Bone marrow (tissue), 2 donors: ENCODE results near the gene EIF1AD.
"Not testable (repeated sequence)": the region's sequence is repeated elsewhere in the genome, so short reads cannot be mapped to it uniquely, and the experiment has no call there.

Experiments
- DNase-seq, 2 donors: peaks; one replicate each; lab custom pipeline; 2025; lab: John Stamatoyannopoulos, UW

EIF1AD gene

DNA sequence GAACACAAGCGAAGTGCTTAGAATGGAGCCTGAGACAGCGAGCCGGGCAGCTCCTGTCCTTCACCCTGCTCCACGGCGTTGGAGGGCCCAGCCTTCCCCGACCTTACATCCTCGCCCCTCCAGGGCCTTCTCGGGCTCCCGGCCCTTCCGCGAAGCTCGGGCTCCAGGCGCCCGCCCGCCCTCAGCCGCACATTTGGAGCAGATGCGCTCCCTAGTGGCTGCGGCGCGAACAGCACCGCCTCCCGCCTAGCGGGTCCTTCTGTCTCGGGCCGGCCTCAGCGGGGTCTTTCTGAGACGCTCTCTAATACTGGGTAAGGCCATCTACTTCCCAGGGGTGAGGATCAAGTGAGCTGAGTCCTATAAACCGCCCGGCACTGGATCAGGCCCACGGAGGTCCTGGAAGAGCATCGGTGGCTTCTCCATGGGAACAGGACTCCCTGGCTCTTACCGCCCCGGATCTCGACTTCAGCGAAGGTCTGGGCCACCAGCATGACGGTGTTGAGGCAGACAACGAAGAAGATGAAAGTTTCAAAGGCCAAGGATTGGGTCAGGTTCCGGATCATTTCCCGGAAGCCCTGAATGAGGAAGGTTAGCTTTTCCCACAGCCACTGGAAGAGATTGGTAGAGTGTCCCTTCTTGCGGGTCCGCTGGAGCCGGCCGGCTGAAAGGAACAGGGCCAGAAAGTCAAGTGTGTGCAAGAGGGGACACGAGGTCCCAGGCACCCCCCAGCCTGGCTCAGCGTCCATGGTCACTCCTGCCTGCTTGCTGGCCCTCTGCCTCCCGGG, 20.6 kb upstream of the EIF1AD start:
- peak; percentile 45 to 48 for DNase-seq

DNA sequence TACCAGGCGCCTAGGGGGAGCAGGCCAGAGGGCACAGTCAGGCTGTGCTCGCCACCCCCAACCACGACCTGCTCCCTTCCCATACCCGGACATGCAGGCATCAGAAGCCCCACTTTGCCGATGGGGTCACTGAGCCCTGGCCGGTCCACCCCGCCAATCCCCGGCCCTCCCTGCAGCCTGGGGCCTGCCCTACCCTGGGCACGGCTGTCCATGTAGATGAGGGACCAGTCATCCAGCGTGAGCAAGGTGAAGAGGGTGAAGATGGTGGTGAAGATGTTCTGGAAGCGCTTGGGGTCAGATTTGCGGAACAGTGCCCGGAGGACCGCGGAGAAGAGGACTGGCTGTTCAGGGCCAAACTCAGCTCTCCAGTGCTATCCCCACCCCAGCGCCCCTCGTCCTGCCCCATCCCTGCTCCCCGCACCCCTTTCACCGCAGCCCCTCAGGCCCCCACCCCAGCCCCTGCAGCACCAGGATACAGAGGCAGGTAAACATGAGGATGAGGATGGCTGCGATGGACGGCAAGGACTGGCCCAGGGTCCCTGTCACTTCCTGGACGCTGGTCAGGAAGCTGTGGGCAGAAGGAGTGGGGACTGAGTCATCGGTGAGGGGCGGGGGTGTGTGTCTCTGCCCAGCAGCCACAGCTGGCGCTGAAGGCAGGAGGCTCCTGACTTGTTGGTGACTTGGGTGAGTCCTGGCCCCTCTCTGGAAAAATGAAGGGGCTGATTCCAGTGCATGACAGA, 18.8 kb upstream of the EIF1AD start:
- DNase-seq, result peak; percentile 53 to 78

DNA sequence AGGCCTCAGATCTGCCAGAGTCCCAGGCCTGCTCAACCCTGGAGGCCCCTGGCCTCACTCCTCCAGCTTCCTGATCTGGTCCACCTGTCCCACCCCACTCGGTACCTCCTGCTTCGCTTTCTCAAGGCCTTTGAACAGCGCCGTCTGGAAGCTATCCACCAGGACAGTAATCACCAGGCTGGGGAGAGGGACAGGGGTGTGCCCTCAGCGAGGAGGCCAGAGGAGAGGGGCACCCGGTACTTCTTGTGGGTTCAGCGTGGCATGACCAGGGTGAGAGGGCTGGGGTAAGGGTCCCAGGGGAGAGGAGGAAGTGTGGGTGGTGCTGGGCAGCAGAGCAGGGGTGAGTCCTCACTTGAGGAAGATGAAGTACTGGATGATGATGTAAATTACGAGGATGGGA, 18.3 kb upstream of the EIF1AD start:
- DNase-seq, result no peak

DNA sequence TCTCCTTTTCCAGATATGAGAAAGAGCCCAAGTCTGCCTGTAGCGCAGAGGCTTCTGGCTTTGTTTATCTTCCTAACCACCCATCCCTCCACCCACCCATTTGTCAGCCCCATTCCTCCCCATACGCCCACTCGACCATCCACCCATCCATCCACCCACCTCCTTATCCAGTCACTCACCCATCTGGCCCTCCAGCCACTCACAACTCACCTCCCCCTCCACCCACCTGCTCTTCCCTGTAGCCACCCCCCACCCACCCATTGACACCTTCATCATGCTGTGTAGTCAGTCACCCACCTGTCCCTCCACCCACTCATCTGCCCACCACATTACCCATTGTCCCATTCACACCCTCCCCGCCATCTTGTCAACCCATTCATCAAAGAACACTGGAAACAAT, 15.4 kb upstream of the EIF1AD start:
- no peak for DNase-seq

DNA sequence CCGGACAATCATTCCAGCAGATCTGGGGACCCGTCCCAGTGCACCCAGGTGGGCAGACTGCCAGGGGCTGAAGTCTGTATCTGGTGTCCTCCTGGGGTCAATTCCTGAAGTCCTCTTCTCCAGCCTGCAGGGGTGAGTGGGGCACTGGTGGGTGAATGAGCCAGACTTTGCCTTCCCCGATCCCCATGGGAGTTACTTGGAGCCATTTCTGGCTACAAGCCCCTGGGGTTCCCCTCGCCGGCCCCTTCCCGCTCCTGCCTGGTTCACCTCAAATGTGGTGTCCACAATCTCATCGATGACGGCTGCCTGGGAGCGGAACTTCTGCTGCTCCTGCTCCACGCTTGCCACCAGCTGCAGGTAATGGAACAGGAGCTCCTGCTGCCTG, 14.8 kb upstream of the EIF1AD start:
- no peak for DNase-seq

DNA sequence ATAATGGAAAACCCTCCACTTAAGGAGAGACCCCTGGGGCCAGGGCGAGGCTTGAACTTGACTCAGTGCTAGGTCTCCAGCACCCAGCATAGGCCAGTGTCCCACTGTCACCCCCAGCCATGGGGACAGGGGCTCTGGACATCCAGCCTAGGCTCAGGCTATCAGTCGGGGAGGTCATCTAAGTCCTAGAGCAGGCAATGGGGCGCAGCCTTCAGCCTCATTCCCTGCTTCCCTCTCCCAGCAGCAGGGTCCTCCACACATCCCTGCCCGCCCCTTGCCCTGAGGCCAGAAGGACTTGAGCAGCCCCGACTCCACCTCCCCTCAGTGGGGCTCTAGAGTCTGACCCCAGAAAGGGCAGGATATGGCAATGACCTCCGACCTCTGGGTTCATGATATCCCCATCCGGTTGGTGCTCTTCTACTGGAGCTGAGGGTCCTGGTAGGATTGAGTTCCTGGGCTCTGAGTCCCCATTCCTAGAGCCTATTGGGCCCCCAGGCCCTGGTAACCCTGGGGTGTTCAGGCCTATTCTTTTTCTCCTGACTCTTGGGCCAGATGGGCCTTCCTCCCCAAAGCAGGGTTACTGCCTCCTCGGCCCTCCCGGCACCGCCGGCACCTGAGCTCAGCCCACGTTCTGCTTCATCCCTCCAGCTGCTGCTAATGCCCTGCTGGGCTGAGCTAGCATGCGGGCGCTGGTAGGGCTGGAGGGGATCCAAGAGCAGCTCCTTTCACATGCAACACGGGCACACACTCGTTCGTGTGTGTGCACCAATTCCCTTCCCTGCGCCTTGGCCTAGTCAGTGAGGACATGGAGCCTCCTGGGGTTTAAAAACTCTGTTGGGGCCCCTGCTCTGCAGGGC, 14.2 kb upstream of the EIF1AD start:
- no peak for DNase-seq

DNA sequence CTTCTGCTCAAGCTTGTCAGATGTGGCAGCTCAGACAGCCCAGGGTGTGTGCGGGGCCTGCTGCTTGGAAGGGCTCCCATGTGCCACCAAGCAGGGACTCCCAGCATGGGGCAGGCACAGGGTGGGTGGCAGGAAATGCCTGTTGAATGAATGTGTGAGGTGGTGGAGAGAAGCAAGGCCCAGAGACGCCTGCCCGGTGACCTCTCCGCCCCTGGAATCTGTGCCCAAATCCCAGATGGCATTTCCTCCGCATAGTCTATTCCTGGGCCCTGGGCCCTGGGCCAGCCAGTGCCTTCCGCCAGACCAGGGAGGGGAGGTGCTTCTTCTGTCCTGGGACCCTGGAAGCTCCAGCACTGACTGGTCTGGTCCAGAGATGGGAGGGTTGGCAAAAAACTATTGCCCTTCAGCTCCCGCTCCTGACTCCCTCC, 13.5 kb upstream of the EIF1AD start:
- DNase-seq, result no peak

DNA sequence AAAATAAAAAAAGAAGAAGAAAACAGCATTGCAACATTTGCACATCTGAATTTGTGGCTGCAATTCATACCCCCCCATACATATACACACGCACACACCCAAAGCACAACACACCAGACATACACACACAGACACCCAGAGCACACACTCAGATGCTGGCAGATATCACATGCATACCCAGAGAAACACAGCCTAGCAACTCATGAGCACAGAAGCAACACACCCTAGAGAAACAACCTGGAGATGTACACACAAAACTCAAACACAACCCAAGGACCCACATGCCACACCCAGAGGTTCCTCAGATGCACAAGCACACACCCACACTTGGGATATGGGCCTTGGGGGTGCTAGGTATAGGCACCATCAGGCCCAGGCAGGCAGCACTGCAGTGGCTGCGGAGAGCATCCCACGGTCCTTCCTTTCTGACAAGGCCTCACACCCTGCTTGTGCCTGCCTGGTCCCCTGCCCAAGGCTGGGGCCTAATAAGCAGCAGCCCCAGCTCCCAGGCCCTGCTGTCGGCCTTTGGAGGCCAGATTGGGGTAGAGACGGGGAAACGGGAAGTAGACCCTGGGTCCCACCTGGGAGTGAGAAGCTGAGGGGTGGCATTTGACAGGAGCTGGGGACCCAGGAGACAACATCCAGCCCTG, 13.0 kb upstream of the EIF1AD start:
- DNase-seq, result no peak

DNA sequence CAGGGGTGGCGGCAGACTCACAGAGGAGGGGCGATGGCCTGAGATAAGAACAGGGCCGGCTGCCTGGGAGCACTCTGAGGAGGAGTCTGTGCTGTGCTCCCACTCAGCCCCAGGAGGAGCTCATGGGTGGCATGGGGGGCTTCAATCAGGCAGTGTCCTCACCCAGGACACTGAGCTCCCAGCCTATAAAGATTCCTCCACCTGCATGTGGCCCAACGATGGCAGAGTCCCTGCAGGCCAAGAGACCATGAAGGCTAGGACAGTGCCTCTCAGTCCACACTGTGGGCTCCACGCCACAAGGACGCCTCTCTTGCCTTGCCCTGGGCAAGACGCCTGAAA, 11.8 kb upstream of the EIF1AD start:
- no peak for DNase-seq

DNA sequence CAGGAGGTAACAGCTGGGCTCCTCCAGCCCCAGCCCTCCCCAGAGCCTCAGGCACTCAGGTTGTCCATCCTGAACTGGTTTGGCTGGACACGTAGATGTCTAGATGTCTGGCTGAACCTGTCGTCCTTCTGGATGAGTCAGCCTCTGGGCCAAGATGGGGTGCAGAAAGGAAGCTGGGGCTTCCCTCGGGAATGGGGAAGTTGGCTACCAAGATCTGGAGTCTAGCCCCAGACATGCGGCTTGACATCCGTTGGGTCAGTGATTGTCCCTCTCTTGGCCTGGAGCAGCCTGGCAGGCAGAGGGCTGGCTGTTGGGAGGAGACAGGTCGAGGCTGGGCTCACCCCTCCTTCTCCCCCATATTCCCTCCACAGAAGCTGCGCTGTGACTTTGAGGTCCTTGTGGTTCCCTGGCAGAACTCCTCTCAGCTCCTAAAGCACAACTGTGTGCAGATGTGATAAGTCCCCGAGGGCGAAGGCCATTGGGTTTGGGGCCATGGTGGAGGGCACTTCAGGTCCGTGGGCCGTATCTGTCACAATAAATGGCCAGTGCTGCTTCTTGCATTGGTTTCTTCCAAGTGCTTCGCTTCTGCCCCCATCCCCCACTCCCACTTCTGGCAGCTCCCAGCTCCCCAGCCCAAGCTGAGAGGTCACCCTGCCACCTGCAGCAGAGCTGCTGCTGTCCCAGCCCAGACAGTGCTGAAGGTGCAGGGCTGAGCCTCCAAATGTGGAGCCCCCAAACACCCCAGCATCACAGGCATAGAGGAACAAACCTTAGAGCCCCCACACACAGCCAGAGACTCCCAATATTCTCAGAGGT, 11.2 kb upstream of the EIF1AD start:
- peak in 1 of 2 donors; percentile 21 for DNase-seq

DNA sequence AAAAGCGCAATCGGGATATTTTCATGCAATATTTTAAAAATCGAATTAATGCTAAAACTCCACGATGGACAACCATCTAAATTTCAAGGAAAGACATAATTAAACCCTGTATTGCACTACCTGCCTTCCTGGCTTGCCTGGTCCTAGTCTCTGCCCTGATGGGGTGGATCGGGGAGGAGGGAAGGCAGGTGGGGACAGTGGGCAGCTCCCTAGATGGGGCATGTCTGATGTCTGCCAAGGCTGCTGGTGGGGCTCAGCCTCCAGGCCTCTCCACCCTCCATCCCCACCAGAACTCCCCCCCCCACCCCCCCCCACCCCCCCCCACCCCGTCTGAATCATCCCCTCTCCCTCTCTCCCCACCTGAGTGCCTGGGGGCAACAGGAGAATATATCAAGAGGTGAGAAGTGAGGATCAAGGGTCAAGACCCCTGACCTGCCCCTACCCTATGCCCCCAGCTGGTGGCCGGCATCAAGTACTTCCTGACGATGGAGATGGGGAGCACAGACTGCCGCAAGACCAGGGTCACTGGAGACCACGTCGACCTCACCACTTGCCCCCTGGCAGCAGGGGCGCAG, 10.5 kb upstream of the EIF1AD start:
- DNase-seq, result no peak

DNA sequence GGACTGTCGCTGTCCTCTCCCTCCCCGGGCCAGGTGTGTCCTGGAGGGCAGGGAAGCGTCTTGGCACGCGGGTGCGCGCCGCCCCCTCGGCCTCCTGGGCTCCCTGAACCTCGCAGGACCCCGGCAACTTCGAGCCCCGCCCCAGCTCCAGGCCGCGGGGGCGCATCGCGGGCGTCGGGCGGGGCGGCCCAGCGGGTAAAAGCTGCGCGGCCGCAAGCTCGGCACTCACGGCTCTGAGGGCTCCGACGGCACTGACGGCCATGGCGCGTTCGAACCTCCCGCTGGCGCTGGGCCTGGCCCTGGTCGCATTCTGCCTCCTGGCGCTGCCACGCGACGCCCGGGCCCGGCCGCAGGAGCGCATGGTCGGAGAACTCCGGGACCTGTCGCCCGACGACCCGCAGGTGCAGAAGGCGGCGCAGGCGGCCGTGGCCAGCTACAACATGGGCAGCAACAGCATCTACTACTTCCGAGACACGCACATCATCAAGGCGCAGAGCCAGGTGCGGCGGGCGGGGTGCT, 9.9 kb upstream of the EIF1AD start, which contains the start of gene CST6:
CST6 (plus strand) TSS at position 224 of the 519 bp plus-strand sequence; CDS start at position 261, 37 bp downstream.
- DNase-seq, result no peak

DNA sequence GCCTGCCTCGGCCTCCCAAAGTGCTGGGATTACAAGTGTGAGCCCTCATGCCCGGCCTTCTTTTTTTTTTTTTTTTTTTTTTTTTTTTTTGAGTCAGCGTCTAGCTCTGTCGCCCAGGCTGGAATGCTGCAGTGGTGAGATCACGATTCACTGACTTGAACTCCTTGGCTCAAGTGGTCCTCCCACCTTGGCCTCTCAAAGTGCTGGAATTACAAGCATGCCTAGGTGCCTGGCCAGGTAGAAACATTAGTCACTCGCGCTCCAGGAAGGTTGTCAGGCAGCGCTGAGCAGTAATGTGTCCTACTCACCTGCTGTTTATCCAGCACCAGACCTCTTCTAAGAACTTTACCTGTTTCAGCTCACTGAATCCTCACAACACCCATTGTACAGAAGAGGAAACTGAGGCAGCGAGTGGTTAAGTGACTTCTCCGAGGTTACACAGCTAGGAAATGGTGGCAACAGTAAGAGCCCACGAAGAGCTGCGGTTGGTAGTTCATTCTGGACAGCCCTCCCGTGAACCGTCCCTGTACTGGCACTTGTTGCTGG, 9.4 kb upstream of the EIF1AD start:
- no peak for DNase-seq

DNA sequence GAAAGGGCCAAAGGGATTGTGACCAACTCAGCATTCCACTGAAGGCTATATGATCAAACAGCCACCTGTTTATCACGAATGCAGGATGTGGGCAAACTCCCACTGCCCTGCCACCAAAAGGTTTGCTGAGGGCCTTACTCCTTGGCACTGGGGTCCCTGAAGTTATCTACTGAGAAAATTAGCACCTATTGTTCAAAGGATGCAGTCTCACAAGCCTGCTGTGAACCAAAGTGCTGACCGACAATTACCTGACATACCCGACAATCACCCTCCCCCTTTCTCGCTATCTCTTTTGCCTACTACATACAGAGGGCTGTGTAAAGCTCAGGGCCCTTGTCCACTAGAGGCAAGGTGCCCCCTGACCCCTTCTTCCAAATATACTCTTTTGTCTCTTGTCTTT, 8.1 kb upstream of the EIF1AD start:
- DNase-seq, result not testable (repeated sequence)

DNA sequence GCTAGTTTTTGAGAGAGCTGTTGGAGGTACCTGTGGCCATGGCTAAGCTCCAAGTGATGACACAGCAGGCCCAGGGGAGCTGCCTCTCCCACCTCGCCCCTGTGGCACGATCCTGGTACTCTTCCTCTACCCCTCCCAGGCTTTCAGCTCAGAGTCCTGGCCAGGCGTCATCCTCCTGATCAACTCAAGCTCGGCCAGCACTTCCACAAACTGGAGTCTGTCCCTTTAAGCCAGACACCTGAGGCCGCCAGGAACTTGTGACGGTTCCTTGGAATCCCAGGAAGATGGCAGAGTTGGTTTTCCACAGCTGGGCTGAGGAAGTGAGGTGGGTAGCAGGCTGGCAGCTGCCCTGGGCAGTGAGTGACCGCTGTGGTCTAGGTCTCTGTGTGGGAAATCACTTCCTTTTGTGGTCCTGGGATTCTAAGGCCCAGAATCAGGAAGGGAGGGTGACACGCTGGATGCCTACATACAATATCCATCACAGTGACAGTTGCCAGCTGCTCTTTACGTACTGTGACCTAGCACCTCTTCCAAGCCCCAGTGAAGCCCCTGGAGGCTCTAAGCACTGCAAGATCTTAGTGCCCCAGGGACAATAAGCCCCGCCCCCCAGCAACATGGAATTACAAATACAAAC, 6.6 kb upstream of the EIF1AD start:
- no peak for DNase-seq

DNA sequence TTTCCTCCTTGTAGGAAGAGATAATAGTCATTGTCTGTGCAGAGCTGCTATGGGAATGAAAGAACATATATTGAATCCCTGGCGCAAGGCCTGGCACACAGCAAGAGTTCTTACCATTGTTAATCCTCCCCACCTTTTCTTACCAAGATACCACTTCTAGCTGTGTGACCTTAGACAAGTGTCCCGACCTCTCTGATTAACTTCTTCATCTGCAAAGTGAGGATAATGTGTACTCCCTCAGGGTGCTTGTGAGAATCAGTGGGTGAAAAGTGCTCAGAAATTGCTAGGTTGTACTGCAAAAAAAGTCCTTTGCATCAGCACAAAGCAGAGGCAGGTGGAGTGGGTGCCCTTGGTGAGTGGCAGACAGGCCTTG, 6.1 kb upstream of the EIF1AD start:
- DNase-seq, result no peak

DNA sequence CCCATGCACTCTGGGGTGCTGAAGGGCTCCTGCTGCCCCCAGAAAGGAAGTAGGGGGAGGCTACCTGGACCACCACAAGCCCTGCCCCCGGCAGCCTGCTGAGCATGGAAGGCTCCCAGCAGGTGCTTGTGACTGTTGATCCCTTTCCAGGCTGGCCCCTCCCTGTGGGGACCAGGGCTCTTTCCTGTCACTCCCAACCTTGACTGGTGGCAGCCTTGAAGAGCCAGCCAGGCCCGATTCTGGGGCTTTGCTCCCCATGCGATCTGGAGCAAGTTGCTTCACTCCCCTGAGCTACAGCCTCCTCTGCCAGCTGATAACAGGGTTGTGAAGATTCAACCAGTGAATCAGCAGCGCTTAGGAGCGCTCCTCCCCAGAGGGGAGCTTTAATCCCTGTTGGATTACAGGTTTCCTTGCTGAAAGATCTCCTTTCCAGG, 5.3 kb upstream of the EIF1AD start:
- no peak for DNase-seq

DNA sequence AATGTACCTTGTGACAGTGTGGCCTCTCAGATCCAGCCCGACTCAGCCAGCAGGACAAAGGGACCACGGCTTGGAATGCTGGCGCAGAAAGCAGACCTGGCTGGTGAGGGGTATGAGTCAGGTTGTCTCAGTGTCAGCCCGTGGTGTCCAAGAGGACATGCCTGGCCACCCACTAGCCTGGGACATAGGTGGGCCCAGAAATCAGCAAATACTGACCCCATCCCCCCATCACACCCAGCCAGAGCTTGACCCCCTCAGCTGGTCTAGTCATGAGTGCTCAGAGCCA, 4.9 kb upstream of the EIF1AD start:
- DNase-seq, result no peak

DNA sequence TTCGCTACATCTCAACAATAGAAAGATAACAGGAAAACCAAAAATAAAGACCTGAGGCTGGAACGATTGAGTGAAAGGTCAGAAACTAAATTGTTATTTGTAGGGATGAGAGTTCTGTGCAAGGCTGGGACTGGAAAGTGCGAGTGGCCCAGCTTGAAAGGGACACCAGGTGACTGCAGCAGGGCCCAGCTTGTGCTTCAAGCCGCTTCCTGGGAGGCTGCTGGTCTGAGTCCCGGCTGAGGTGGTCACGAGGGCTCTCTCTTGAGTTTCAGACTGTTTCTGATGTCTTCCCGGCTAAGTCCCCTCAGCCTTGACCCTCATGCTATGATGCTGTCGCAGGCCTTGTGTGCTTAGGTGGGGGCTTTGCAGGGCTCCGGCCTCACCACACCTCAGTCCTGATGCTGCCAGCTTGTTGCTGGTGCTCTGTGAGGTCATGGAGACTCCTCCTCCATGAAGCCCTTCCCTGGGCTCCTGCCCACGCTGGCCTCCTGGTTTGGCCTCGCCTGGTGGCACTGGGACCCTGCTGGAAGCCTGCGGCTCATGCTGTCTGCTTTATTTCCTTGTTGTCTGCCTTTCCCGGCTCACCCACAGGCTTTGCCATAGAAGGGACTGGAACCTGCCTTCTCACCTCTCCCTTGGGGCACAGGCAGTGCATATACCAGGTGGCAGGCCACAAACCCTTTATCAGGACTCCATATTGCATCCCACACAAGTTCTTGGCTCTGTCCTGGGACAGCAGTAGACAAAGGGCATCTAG, 4.4 kb upstream of the EIF1AD start:
- DNase-seq, result no peak
